HEK293 (cell line): ENCODE measurements around the gene CYS1.

Source experiments
- ATF2 ChIP-seq: fragments of 450-650 bp; formaldehyde crosslinking; IDR thresholded peaks from 2 replicates; pipeline ENCODE4 v1.5.1; 2016; ENCODE audit warnings: missing biosample characterization, missing genetic modification characterization, low read depth
- BCL6B ChIP-seq: fragments of 450-650 bp; formaldehyde crosslinking; IDR thresholded peaks from 2 replicates; pipeline ENCODE4 v1.5.1; 2017; ENCODE audit warnings: missing biosample characterization, missing genetic modification characterization
- SALL2 ChIP-seq: fragments of 450-650 bp; formaldehyde crosslinking; IDR thresholded peaks from 2 replicates; pipeline ENCODE4 v1.5.0; 2017; ENCODE audit warnings: missing biosample characterization, mild to moderate bottlenecking, missing genetic modification characterization, borderline replicate concordance
- SP2 ChIP-seq: fragments of 450-650 bp; formaldehyde crosslinking; IDR thresholded peaks from 2 replicates; pipeline ENCODE4 v1.5.1; 2016; ENCODE audit warnings: missing biosample characterization, missing genetic modification characterization
- TCF7L2 ChIP-seq: IDR thresholded peaks from 2 replicates; pipeline ENCODE4 v1.6.1; 2011; ENCODE audit warnings: low read depth, mild to moderate bottlenecking, inconsistent platforms, low read length, moderate library complexity, borderline replicate concordance
- YY1 ChIP-seq: fragments of 450-650 bp; formaldehyde crosslinking; IDR thresholded peaks from 2 replicates; pipeline ENCODE4 v1.5.1; 2018; ENCODE audit warnings: missing biosample characterization, missing genetic modification characterization
- ZBTB20 ChIP-seq: fragments of 450-650 bp; formaldehyde crosslinking; IDR thresholded peaks from 2 replicates; pipeline ENCODE4 v1.5.1; 2016; ENCODE audit warnings: missing biosample characterization, missing genetic modification characterization
- ZBTB8A ChIP-seq: fragments of 450-650 bp; formaldehyde crosslinking; IDR thresholded peaks from 2 replicates; pipeline ENCODE4 v1.5.1; 2016; ENCODE audit warnings: missing biosample characterization, missing genetic modification characterization
- ZNF239 ChIP-seq: fragments of 450-650 bp; formaldehyde crosslinking; IDR thresholded peaks from 2 replicates; pipeline ENCODE4 v1.5.1; 2016; ENCODE audit warnings: missing biosample characterization, missing genetic modification characterization
- ZNF510 ChIP-seq: fragments of 450-650 bp; formaldehyde crosslinking; IDR thresholded peaks from 2 replicates; pipeline ENCODE4 v1.5.1; 2018; ENCODE audit warnings: mild to moderate bottlenecking, missing genetic modification characterization, missing biosample characterization; ENCODE audit not compliant: insufficient replicate concordance
- ZNF514 ChIP-seq: fragments of 450-650 bp; formaldehyde crosslinking; IDR thresholded peaks from 2 replicates; pipeline ENCODE4 v1.5.1; 2016; ENCODE audit warnings: missing biosample characterization, missing genetic modification characterization
- TF ChIP-seq, protein P1 (sequence below): fragments of 450-650 bp; formaldehyde crosslinking; IDR thresholded peaks from 2 replicates; pipeline ENCODE4 v1.5.1; 2016; ENCODE audit warnings: missing biosample characterization, missing genetic modification characterization, low read depth
- TF ChIP-seq, protein P2 (sequence below): fragments of 450-650 bp; formaldehyde crosslinking; IDR thresholded peaks from 2 replicates; pipeline ENCODE4 v1.5.1; 2016; ENCODE audit warnings: missing biosample characterization, missing genetic modification characterization
- TF ChIP-seq, protein P3 (sequence below): fragments of 450-650 bp; formaldehyde crosslinking; IDR thresholded peaks from 2 replicates; pipeline ENCODE4 v1.5.1; 2016; ENCODE audit warnings: missing biosample characterization, missing genetic modification characterization

- TF ChIP-seq, protein P1, sequence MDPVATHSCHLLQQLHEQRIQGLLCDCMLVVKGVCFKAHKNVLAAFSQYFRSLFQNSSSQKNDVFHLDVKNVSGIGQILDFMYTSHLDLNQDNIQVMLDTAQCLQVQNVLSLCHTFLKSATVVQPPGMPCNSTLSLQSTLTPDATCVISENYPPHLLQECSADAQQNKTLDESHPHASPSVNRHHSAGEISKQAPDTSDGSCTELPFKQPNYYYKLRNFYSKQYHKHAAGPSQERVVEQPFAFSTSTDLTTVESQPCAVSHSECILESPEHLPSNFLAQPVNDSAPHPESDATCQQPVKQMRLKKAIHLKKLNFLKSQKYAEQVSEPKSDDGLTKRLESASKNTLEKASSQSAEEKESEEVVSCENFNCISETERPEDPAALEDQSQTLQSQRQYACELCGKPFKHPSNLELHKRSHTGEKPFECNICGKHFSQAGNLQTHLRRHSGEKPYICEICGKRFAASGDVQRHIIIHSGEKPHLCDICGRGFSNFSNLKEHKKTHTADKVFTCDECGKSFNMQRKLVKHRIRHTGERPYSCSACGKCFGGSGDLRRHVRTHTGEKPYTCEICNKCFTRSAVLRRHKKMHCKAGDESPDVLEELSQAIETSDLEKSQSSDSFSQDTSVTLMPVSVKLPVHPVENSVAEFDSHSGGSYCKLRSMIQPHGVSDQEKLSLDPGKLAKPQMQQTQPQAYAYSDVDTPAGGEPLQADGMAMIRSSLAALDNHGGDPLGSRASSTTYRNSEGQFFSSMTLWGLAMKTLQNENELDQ, result no peak
- TF ChIP-seq BCL6B (tag by site-specific recombination) (no peak), ATF2 (tag by site-specific recombination) (no peak), ZNF510 (tag by site-specific recombination) (no peak), ZNF239 (tag by site-specific recombination) (no peak), ZNF514 (tag by site-specific recombination) (no peak), TCF7L2 (no peak), SALL2 (tag by site-specific recombination) (no peak), ZBTB20 (no peak), SP2 (tag by site-specific recombination) (no peak), YY1 (tag by site-specific recombination) (no peak), ZBTB8A (tag by site-specific recombination) (no peak)
- TF ChIP-seq, protein P2, sequence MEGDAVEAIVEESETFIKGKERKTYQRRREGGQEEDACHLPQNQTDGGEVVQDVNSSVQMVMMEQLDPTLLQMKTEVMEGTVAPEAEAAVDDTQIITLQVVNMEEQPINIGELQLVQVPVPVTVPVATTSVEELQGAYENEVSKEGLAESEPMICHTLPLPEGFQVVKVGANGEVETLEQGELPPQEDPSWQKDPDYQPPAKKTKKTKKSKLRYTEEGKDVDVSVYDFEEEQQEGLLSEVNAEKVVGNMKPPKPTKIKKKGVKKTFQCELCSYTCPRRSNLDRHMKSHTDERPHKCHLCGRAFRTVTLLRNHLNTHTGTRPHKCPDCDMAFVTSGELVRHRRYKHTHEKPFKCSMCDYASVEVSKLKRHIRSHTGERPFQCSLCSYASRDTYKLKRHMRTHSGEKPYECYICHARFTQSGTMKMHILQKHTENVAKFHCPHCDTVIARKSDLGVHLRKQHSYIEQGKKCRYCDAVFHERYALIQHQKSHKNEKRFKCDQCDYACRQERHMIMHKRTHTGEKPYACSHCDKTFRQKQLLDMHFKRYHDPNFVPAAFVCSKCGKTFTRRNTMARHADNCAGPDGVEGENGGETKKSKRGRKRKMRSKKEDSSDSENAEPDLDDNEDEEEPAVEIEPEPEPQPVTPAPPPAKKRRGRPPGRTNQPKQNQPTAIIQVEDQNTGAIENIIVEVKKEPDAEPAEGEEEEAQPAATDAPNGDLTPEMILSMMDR, result no peak
- TF ChIP-seq, protein P3, sequence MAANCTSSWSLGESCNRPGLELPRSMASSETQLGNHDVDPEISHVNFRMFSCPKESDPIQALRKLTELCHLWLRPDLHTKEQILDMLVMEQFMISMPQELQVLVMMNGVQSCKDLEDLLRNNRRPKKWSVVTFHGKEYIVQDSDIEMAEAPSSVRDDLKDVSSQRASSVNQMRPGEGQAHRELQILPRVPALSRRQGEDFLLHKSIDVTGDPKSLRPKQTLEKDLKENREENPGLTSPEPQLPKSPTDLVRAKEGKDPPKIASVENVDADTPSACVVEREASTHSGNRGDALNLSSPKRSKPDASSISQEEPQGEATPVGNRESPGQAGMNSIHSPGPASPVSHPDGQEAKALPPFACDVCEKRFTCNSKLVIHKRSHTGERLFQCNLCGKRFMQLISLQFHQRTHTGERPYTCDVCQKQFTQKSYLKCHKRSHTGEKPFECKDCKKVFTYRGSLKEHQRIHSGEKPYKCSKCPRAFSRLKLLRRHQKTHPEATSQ (tag by site-specific recombination), result no peak
Observed at GRCh38 chr2:10085043-10085667, 4.9 kb upstream of the CYS1 start.
